Body of pancreas (tissue), 4 donors: ENCODE results near the gene PIGP. TPM values are rescaled to one million over a fixed set of nuclear protein-coding genes. Genes with fewer than 3 reads are reported as not detected.
"Not testable (repeated sequence)": the region's sequence is repeated elsewhere in the genome, so short reads cannot be mapped to it uniquely, and the experiment has no call there.

ENCODE experiments used
- ATAC-seq: fragments of 150-250 bp; one replicate; pipeline ENCODE4 v1.9.1; 2016
- DNase-seq, 4 donors: peaks; one replicate each; pipeline ENCODE4 v3.0.0-alpha.2; 2019
- H3K27ac ChIP-seq, 4 donors: fragments of 200-600 bp; sonication (generic); 1 replicate in 3 of 4; 2 replicates in 1 of 4; pipeline versions ENCODE4 v1.5.1 to v1.6.1; 2016 to 2019; ENCODE audit warnings: mild to moderate bottlenecking in 1 of 4, mixed read lengths in 1 of 4, moderate library complexity in 1 of 4
- H3K27me3 ChIP-seq, 2 donors: fragments of 200-600 bp; sonication (generic); one replicate each; pipeline ENCODE4 v1.6.0; 2016; ENCODE audit warnings: mild to moderate bottlenecking in 1 of 2
- H3K36me3 ChIP-seq, 2 donors: fragments of 200-600 bp; sonication (generic); replicated peaks in 1 of 2; 2 replicates each; pipeline ENCODE4 v1.5.1; 2016; ENCODE audit warnings: low read depth in 2 of 2; ENCODE audit not compliant: insufficient read depth in 1 of 2
- H3K4me1 ChIP-seq: fragments of 200-600 bp; sonication (generic); one replicate; pipeline ENCODE4 v1.6.0; 2016
- H3K4me3 ChIP-seq, 2 donors: fragments of 200-600 bp; sonication (generic); 1 replicate in 1 of 2; 2 replicates in 1 of 2; pipeline ENCODE4 v1.5.1; 2016 to 2019
- H3K9me3 ChIP-seq, 3 donors: fragments of 200-600 bp; sonication (generic); 1 replicate in 2 of 3; 2 replicates in 1 of 3; pipeline ENCODE4 v1.5.1; 2016
- CTCF ChIP-seq, 7 experiments: fragments of 450-650 bp in 4 of 7; fragments of 200-600 bp in 3 of 7; sonication (generic) in 3 of 7; IDR thresholded peaks; one replicate each; pipeline ENCODE4 v1.5.1; 2016 to 2019; ENCODE audit warnings: antibody characterized with exemption in 7 of 7
- POLR2A ChIP-seq, 3 donors: fragments of 450-650 bp; IDR thresholded peaks; one replicate each; pipeline ENCODE4 v1.6.1; 2016; ENCODE audit warnings: antibody characterized with exemption in 3 of 3, mild to moderate bottlenecking in 2 of 3
- WGBS, 2 donors: methylation state at CpG; one replicate each; pipeline ENCODE4 v1.1.5; 2017; 5-methylcytosine and 5-hydroxymethylcytosine counted together
- intact Hi-C: fragments of 100-400 bp; cut with DNase I; formaldehyde crosslinking; loops from one replicate; pipeline ENCODE4 v1.15.1; 2023
- total RNA-seq, 2 donors: library from RNA; depleted of rRNA; stranded (reverse); fragments of >200 nt; gene quantifications; one replicate each; pipeline ENCODE4 v1.1.0, GENCODE V29; 2016

Gene PIGP
- total RNA-seq, 2 donors from 2014 or later, result 4.3 to 7.5 TPM

GRCh38 chr21:37106998-37107397 lies 34.1 kb upstream of the PIGP start:
- whole genome bisulfite sequencing, 2 donors, result 89 to 96% methylated on average over 2 of the region's 2 CpGs
- Histone ChIP-seq H3K4me3 (no peak overlapping the region), H3K27me3 (no peaks in the 10 kb centered on the region), H3K4me1 (no peaks in the 10 kb centered on the region), H3K36me3 (peaks cover 0 to 2% of the 10 kb centered on the region in 2 donors), H3K27ac (no peak overlapping the region), H3K9me3 (no peaks in the 10 kb centered on the region)
- ATAC-seq (no peak), DNase-seq (no peak)
- intact Hi-C loops, result no loop called here
- TF ChIP-seq CTCF (IDR thresholded peaks at IDR 0.05) (no peak), POLR2A (IDR thresholded peaks at IDR 0.05) (no peak)

GRCh38 chr21:37102746-37103145 lies 29.9 kb upstream of the PIGP start:
- DNase-seq, H3K36me3 ChIP-seq, H3K9me3 ChIP-seq, H3K4me3 ChIP-seq, intact Hi-C loops, ATAC-seq, H3K27ac ChIP-seq, H3K27me3 ChIP-seq, H3K4me1 ChIP-seq: not testable (repeated sequence)
- 96 to 99% methylated on average over 3 of the region's 3 CpGs for WGBS, 2 donors

- WGBS, 2 donors, result 77 to 100% methylated on average over 1 of the region's 1 CpG
- no peak overlapping the region for H3K27ac ChIP-seq
- TF ChIP-seq POLR2A (IDR thresholded peaks at IDR 0.05) (no peak), CTCF (IDR thresholded peaks at IDR 0.05) (no peak)
- no peaks in the 10 kb centered on the region for H3K4me1 ChIP-seq
- intact Hi-C loops, result no loop called here
- no peaks in the 10 kb centered on the region for H3K27me3 ChIP-seq
- H3K4me3 ChIP-seq, result no peak overlapping the region
- ATAC-seq, result no peak
- H3K36me3 ChIP-seq, result peaks cover 0 to 6% of the 10 kb centered on the region in 2 donors
- H3K9me3 ChIP-seq, result no peaks in the 10 kb centered on the region
- no peak for DNase-seq
These were observed 28.5 kb upstream of the PIGP start for GRCh38 chr21:37101384-37101783.

- DNase-seq (no peak), ATAC-seq (no peak)
- intact Hi-C loops, result no loop called here
- Histone ChIP-seq H3K4me1 (no peaks in the 10 kb centered on the region), H3K27me3 (no peaks in the 10 kb centered on the region), H3K9me3 (no peaks in the 10 kb centered on the region), H3K27ac (no peak overlapping the region), H3K4me3 (no peak overlapping the region), H3K36me3 (peaks cover 0 to 9% of the 10 kb centered on the region in 2 donors)
- TF ChIP-seq CTCF (IDR thresholded peaks at IDR 0.05), result no peak
- TF ChIP-seq POLR2A (IDR thresholded peaks at IDR 0.05), result no peak
- 88 to 98% methylated on average over 6 of the region's 6 CpGs for WGBS, 2 donors
These were observed 27.4 kb upstream of the PIGP start for GRCh38 chr21:37100316-37100715.

- intact Hi-C loops, result no loop called here
- ATAC-seq (no peak), DNase-seq (no peak)
- peaks cover 0 to 9% of the 10 kb centered on the region in 2 donors for H3K36me3 ChIP-seq
- no peaks in the 10 kb centered on the region for H3K9me3 ChIP-seq
- H3K4me1 ChIP-seq, result no peaks in the 10 kb centered on the region
- TF ChIP-seq POLR2A (IDR thresholded peaks at IDR 0.05) (no peak), CTCF (IDR thresholded peaks at IDR 0.05) (no peak)
- H3K27me3 ChIP-seq, result no peaks in the 10 kb centered on the region
- 80 to 96% methylated on average over 2 of the region's 2 CpGs for WGBS, 2 donors
- H3K4me3 ChIP-seq, result no peak overlapping the region
- H3K27ac ChIP-seq, result no peak overlapping the region
These were observed 25.9 kb upstream of the PIGP start for GRCh38 chr21:37098751-37099150.
